Inflammatory macrophage treated with lipopolysaccharide for 1 hour (primary cell): Measurements from ENCODE around the gene HTRA3.

Experiments
- DNase-seq, 2 donors: peaks; one replicate each; pipeline ENCODE4 v3.0.0-alpha.2; 2020 to 2022

The HTRA3 gene

GRCh38 chr4:8270418-8270771 is 841 bp downstream of the HTRA3 start:
- no peak for DNase-seq

DNA sequence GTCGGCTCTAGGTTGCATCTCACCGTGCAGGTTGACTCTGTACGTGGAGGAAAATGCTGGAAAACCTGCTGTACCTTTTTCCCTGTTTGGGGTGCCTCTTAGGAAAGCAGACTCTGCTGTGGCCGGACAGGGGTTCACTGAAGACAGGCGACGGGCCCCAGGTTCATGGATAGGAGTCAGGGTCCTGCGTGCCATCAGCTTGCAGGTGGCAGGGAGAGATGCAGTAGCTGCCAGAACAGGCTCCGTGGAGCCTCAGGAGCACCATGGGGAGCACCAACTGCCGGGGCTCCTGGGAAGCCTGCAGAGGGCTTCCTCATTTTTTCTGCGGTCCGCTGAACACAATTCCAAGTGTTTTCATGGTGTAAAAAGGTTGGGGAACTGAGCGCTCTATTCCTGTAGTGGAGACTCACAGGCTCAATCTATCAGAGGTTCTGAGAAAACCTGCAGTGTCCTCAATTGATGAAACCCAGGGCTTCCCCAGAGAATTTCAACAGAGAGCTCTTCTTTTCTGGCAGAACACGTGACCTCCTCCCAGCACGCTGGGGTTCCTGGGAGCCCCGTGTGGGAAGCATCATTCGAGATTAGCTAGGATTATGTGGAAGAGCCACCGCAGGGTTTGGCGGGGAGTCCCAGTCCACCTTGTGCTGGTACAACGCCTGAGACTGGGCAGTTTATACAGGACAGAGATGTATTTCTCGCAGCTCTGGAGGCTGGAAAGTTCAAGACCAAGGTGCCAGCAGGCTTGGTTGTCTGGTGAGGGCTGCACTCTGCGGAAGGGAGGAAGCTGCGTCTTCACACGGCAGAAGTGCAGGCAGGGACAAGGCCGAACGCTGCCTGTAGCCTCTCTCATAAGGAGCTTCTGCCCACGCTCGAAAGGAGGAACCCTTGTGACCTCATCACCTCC is 1.6 kb downstream of the HTRA3 start:
- DNase-seq: peak; percentile 51 to 62

DNA sequence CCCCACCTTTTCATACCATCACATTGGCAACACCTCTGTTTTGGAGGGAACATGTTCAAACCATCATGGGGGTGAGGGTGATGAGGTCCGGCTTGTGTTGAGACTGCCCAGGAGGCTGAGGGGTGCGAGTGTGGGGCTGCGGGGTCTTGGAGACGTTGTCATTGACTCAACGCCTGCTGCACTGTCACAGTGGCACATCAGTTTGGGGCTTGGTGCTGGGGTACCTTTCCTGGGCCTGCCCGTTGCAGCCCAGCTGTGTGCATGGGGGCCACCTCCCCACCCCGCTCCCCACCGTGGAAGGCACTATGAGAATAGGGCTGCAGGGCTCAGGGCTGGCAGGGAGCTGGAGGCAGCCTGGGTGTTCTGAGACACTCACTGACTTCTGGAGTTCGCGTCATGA is 2.3 kb downstream of the HTRA3 start:
- no peak for DNase-seq

GRCh38 chr4:8272472-8273428 is 3.2 kb downstream of the HTRA3 start:
- no peak for DNase-seq

DNA sequence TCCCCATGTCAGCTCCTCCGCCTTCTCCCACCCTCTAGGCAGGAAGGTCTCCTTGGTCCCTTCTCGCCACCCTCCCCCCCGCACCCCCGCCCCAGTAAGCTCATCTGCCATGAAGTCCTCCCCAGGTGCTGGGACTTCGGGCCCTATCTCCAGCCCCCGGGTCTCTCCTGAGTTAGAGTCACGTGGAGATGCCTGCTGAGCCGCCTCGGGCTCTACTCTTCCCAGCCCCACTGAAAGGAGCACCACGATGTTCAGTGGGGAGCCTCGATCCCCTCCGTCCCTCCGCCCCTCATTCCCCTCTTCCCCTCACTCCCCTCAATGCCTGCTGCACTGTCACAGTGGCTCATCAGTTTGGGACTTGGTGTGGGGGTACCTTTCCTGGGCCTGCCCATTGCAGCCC is 3.9 kb downstream of the HTRA3 start:
- no peak for DNase-seq

DNA sequence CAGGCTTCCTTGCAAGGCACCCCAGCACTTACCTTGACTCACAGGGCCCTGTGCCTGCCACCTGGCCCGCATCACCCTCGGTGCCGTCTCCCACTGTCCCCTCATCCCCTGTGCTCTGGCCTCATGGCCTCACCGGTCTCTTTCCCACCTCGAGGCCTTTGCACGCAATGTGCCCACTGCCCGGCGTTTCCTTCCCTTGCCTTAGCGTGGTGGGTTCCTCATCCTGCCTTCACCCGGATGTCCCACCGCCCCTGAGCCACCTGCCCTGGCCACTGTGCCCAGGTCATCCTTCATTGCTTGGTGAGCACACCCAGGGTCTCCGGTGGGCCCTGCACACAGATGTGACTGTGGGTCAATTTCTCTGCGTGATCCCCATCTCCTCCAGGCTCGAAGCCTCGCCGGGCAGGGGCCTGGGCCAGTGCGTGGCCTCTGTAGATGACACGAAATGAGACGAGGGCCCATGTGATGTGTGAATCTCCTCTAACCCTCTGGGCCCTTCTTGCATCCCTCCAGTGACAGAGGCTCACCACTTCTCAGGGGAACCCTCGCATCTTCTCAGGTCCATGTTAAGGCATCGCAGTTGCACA is 4.6 kb downstream of the HTRA3 start:
- DNase-seq: no peak

DNA sequence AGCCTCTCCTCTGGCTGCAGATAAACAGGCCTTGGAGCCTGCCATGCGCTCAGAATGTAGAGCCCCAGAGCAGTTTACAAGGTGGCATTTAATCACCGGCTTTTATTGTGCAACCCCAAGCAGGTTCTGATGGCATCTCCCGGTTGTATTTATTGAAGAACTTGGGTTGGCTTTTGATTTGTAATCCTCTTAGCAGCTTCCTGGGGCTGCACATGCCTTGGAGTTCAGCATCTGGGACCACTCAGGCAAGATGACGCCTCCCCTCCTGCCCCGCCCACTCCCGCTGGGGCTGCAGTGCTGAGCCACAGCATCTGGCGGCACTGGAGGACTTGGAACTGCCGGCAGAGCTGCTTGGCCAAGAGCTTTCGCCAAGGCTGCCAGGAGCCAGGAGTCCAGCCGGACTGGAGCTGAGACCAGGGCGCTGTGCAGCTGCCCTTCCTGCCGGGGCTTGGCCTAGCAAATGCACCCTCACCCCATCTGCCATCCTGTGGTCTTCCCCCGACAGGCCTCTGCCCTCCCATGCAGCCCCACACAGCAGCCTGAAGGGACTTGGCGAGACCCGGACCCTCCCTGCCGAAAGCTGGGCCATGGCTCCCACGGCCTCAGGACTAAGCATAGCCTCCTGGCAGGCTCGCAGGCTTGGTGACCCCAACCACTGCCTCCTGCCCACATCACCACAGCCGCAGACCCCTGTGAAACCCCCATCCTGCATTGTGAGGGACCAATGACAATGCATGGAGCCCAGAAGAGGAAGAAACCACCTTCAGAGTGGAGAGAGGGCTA is 5.4 kb downstream of the HTRA3 start:
- DNase-seq: no peak

GRCh38 chr4:8275548-8275910 is 6.0 kb downstream of the HTRA3 start:
- no peak for DNase-seq

- DNase-seq: no peak
Observed at GRCh38 chr4:8276358-8277240, 7.0 kb downstream of the HTRA3 start.

DNA sequence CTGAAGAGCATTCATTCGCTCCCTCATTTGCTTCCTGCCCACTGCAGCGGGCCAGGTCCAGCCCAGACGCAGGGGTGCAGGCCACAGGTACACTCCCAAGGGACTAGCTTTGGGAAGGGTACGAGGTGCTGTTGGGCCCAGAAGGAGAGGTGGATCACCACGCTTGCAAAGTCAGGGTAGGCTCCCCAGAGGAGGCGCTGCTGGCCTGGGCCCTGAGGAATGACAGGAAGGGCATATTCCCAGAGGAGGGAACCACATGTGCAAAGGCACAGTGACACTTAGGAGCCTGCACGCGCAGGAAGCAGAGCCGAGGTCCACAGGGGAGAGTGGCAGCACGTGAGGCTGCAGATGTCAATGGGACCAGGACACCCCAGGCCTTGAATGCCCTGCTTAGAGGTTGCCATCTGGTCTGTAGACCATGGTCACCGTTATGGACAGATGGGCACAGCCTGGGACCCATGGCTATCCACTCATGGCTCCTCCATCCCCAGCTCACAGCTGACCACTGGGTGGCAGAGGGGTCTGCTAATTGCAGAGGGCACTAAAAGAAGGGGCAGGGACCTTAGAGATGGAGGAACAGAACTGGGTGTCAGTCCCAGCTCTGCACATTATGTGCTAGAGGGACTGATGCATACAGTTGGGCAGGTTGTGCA is 7.9 kb downstream of the HTRA3 start:
- no peak for DNase-seq

DNA sequence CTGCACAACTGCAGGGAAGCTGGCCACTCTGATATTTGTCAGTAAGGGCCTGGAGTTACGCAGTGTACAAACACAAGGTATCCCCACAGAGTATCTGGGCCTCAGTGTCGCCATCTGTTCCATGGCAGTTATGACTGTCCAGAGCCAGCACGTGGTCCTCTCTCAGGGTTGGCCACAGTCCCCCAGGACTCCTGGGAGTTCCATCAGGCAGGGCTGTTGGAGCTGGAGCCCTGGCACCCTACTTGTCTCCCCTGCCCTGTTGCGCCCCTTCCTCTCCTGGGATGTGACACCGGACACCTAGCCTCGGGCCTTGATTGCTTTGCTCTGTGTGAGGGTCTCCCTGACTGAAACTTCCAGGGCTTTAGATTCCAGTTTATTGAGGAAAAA is 8.4 kb downstream of the HTRA3 start:
- DNase-seq: no peak

GRCh38 chr4:8278421-8279287 is 9.1 kb downstream of the HTRA3 start:
- DNase-seq: peak; percentile 47 to 60

GRCh38 chr4:8279321-8280157 is 10.0 kb downstream of the HTRA3 start:
- DNase-seq: no peak

DNA sequence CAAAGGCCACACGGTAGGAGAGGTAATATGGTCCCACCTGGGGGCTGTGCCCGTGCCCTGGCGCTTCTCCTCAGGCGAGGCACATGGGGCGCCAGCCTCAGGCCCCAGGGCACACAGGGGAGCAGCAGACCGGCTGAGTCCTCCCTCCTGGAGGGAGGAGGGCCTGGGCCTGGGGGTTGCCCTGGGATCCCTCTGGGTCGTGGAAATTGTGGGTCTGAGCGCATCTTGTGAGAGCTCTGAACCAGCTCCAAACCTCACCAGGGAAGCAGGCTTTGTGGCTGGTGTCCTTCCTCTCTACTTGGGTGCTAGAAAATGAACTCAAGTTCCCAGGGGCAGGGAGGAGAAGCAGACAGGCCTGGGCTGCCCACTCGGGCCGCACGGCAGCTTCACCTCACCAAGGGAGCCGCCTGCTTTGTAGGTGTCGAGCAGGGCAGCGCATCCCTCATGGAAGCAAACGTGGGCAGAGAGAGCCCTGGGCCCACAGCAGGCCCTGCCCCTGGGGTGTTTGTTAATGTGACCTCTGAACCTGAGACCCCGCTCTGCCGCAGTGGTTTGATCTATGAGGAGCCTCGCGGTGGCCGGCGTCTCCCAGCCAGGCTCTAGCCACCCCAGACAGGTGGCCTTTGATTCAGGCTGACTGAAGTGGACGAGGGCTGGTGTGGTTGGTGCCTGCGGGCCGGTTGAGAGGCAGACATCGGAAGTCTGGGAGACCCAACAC is 10.8 kb downstream of the HTRA3 start:
- DNase-seq: no peak

DNA sequence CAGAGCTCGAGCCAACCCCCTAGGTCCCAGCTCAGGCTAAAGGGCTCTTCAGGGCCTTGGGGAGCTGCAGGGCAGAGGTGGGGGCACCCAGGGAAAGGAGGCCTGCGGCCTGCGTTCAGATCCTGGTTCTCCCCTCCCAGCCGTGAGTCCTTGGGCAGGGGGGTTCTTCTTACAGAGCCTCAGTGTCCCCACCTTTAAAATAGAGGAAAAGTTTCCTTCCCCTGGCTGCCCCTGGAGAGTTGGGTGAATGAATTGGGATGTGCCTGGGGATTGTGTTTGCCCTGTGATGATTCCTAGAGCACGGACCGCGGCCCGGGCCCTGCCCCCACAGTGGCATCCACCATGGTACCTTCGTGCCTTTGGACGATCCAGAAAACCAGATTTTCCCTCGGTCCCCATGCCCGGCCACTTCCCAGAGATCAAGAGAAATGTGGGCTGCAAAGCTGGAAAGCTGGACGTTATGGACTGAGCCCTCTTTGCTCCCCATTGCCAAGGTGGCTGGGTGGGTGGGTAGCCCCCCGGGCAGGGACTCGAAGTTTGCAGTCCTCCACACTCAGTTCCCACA is 11.4 kb downstream of the HTRA3 start:
- no peak for DNase-seq

DNA sequence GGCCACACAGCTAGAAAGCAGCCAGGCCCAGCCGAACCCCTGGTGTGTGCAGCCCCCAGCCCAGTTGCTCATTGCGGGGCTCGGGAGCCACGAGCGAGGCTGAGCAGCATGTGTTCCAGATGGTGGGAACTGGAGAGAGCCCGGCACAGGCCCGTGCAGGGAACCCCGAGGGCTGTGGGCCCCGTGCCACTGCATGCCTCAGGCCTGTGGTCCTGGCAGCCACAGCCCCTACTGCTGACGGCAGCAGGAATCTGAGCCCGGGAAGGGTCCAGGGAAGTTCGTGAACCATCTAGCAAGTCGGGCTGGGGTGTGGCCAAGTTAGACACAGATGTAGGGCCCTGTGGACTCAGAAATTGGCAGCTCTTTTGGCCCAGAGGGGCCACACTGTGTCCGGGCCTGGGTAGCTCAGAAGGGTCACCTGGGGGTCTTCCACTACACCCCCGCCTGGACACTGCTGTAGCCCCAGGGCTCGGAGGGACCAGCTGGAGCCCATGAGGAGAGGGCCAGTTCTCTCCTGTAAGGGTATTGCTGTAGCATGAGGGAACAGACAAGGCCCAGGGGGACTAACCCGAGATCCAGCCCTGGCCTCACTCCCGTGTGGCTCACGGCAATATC is 12.1 kb downstream of the HTRA3 start:
- DNase-seq: no peak

GRCh38 chr4:8282134-8282641 is 12.6 kb downstream of the HTRA3 start:
- DNase-seq: no peak
